ENCODE measurements around the gene ATXN7.

The ATXN7 gene

DNA sequence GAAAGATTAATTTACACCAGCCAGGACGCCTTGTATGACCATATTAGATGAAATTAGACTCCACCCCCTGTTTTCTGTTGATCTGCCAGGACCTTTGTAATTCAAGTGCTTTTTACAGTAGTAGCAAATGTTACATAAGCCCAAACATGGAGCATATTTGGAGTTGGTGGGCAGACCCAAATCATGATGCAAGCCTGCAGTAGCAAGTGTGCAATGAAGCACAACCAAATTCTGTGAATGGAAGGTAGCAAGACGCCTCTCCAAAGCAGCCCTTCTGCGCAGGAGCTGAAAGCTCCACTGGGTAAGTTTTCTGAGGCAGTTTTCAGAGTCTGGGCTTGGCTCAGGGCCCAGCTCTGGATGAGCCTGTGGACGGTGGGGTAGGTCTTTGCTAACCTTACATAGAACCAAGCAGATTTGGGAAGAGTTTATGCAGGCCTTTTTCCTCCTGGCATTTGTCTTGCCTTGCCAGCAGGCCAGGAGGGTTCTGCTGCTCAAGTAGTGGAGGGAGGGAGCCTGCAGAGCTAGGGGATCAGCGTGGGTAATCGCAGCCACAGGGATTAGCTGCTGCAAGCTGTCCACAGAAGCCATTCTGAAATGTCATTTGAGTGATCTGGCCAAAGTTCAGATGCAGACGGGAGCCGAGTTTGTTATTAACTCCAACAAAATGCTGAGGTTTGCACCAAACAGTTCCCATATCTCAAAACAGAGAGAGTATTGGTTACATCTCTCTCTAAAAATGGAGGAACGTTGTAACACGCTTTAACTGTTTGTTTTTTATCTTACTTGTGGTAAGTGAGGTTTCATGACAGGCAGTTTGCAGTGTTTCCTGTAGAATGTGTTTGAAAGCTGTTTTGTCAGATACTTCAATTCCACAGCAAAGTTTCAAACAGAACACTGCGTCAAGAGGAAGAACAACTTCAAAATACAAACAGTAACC, 104.3 kb downstream of the ATXN7 start:
- TF ChIP-seq, protein P1, sequence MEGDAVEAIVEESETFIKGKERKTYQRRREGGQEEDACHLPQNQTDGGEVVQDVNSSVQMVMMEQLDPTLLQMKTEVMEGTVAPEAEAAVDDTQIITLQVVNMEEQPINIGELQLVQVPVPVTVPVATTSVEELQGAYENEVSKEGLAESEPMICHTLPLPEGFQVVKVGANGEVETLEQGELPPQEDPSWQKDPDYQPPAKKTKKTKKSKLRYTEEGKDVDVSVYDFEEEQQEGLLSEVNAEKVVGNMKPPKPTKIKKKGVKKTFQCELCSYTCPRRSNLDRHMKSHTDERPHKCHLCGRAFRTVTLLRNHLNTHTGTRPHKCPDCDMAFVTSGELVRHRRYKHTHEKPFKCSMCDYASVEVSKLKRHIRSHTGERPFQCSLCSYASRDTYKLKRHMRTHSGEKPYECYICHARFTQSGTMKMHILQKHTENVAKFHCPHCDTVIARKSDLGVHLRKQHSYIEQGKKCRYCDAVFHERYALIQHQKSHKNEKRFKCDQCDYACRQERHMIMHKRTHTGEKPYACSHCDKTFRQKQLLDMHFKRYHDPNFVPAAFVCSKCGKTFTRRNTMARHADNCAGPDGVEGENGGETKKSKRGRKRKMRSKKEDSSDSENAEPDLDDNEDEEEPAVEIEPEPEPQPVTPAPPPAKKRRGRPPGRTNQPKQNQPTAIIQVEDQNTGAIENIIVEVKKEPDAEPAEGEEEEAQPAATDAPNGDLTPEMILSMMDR (IDR thresholded peaks at IDR 0.05; ENCODE audit: control insufficient read depth, extremely low read depth, insufficient read depth) = no peak
- DNase-seq (ENCODE audit: low read depth) = no peak
- no peak overlapping the region for H3K4me3 ChIP-seq (ENCODE audit: low read depth, low read length)

DNA sequence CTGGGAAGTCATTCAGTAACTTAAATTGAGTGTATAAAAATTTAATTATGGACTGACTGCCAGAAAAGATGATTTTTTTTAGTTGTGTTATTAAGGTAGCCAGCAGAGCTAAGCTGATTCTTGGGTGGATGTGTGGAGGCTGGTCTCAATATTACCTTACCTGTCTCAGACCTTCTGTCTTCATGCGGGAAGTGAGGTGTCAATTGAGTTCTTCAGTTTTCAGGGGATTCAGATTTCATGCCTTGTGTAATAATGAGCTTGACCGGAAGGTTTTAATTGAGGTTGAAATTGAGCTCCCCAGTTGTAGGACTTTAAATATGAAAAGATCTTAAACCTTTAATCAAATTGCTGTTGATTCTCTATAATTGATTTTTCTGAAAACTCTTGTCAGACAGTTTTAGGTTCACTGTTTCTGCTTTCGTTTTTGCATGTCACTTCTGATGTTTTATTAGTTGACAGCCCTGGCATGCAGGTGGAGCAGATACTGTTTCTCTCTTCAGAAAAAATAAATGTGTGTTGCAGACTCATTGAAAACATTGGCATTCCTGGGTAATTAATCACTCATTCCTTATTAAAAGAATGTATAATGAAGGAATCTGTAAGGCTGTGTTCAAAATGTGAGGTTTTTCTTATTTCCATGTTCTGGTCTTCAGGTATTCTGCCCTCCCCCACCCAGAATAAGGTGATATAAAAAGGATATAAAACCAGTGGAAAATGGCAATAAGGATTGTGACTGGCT, 105.1 kb downstream of the ATXN7 start:
- TF ChIP-seq, protein P1 (IDR thresholded peaks at IDR 0.05; ENCODE audit: control insufficient read depth, extremely low read depth, insufficient read depth) = no peak
- DNase-seq (ENCODE audit: low read depth) = no peak
- H3K4me3 ChIP-seq (ENCODE audit: low read depth, low read length) = no peak overlapping the region

DNA sequence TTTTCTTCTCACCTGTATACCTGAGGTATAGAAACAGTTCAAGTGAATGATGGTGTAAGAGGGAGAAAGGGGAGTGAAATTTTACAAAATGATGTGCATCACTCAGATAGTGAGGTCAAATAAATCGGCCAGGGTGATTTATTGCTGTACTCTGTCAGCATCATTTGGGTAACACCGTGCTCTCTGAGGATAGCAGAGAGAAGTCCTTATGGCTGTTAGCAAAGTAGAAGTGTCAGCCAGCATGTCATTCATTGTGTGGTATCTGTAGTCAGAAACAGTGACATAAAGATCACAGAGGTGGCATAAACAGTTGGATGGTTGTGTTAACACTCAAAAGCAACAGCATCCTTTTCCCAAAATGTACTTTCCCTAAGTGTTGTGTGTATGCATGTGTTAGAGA, 106.2 kb downstream of the ATXN7 start:
- TF ChIP-seq, protein P1 (IDR thresholded peaks at IDR 0.05; ENCODE audit: control insufficient read depth, extremely low read depth, insufficient read depth) = no peak
- no peak for DNase-seq (ENCODE audit: low read depth)
- H3K4me3 ChIP-seq (ENCODE audit: low read depth, low read length) = no peak overlapping the region

DNA sequence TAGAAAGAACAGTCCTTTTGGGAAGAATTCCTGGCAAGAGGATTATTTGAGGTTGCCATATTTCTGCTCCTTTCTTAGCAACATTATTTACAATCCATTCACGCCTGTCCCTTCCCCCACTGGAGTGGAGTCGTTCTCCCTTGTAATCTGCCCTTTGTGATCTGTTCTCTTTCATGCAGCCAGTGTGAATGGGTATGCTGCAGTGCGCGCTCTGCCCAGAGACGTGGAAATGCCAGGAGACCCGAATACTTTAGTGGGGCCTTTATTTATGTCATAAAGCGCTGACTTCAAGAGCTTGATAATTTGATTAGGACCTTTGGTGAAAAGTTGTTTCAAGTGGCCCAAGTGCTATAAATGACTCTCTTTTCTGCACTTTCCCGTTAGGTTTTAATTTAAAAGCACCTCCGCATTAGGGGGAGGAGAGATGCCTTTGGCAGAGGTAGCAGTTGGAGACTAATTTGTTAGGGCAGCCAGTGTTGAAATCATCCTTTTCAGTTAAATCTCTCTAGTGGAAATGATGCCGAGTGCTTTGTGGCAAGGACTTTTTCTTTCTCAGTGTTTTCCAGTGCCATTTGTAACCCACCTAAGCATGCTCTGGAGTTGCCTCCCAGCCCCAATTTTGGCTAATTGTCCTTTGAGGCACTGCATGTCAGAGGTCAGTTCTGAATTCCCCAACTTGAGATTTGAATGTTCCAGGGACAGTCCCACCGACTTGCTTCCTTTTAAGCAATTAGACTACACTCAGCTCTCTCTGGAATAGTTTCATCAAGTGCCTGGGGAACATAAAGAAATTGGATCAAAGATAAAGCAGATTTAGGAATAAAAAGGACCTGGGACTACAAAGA, 107.2 kb downstream of the ATXN7 start:
- TF ChIP-seq, protein P1 (IDR thresholded peaks at IDR 0.05; ENCODE audit: control insufficient read depth, extremely low read depth, insufficient read depth) = no peak
- DNase-seq (ENCODE audit: low read depth) = no peak
- no peak overlapping the region for H3K4me3 ChIP-seq (ENCODE audit: low read depth, low read length)

DNA sequence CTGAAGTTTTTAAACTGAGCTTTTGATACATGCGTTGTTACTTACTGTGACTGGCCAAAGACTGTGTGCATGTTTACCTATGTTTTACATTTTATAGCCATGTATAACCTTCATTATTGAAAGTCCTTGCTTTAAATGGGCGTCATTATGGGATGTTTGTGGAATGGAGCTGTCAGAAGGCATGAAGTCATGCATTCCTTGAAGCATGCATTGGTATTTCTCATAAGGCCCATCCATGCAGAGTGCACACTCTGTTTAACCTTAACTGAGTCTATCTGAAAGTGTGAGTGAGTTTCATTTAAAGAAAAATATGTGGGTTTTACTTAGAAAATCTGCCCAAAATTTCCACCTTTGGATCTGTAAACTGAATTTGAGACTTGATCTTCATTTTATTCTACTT, 108.5 kb downstream of the ATXN7 start:
- TF ChIP-seq, protein P1 (IDR thresholded peaks at IDR 0.05; ENCODE audit: control insufficient read depth, extremely low read depth, insufficient read depth) = no peak
- no peak for DNase-seq (ENCODE audit: low read depth)
- no peak overlapping the region for H3K4me3 ChIP-seq (ENCODE audit: low read depth, low read length)

DNA sequence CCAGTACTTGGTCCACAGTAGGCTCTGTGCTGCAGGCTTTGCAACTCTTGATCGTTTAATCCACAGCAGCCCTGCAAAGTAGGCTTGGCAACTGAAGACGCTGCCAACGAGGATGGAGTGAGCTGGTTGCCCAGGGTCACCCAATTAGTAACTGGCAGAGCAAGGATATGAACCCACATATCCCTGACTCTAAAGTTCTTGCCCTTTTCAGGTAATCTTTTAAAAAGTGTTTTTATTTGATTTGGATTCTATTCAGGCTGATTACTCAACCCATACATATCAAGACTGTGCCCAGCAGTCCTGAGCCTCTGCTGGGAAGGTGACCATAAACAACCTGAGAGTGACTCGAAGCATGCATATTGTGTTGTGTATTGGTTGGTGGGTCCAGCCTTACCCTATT, 109.3 kb downstream of the ATXN7 start:
- H3K4me3 ChIP-seq (ENCODE audit: low read depth, low read length) = no peak overlapping the region
- TF ChIP-seq, protein P1 (IDR thresholded peaks at IDR 0.05; ENCODE audit: control insufficient read depth, extremely low read depth, insufficient read depth) = no peak
- no peak for DNase-seq (ENCODE audit: low read depth)

Data from LNCaP clone FGC (cell line).